HG02870 (cell line): ENCODE measurements around the gene FOXO1.

Experiments used
- ATAC-seq: cut with Tn5 transposase; IDR thresholded peaks from one replicate; pipeline ENCODE4 v1.9.1; 2021; ENCODE audit warnings: mild to moderate bottlenecking, moderate library complexity; ENCODE audit not compliant: unreplicated experiment

FOXO1 gene

GRCh38 chr13:40611004-40611403, 55.4 kb downstream of the FOXO1 start:
- ATAC-seq = no peak

DNA sequence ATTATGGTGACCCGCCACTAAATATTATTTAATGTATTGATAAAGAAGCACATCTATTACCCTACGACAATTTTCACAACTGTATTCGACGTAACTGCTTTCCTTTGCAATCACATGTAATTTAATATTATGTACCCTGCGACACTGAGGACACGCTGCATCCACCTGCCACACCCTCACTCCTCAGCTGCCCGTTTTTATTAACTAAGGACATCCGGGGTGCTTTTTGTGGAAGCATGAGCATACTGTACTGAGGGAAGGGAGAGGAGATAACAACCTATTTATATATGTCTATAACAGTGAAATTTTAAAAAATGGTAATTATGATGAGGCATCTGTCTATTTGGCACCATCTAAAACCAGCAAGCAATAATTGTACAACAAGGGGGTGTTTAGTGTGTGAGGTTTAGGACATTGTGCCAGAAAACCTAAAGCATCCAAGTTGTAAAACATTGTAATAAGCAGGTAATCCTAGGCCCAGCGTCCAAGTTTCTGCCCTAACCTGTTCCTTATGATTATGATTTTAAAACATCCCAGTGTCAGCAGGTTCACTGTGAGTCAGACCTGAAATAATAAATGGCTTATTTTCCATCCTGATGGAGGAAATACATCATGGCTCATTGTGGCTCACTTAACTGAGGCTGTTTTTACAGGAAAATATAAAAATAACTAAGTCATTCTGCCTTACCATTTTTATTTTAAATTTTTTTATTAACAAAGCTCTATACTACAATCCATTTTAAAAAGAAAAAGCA, 56.3 kb downstream of the FOXO1 start:
- ATAC-seq = no peak

DNA sequence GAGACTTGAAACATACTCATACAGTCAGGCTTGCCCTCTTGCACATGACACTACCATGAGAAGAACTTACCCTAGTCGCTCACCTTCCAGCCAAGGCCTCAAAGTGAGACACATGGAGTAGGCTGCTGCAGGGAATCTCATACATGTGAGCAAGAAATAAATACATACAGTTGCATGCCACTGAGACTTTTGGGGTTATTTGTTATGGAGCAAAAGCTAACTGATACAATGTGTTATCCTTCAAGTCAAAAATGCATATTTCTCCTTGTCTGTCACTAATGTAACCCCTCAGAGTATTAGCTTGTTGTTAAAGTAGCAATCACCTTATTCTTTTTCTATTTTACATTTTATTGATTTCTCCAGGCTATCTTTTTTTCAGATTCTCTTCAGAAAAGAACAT, 58.1 kb downstream of the FOXO1 start:
- no peak for ATAC-seq

DNA sequence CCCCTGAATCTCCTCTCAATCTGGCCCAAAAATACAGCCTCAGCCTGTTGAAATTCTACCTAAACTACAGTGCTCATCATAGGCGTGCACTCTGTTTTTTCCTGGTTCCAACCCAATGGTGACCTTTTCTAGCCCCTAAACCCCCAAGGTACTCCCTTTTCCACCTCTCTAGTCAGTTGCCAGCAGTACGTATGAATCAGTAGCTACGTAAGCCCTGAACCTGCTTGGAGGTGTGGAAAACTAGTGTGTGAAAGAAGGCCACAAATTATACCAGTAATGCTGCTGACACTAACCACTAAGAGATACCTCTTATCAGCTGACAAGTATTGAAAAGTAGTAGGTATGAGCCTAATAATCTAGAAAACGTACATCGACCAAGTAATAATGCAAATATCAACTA, 60.9 kb downstream of the FOXO1 start:
- ATAC-seq = no peak

GRCh38 chr13:40604135-40604534, 62.3 kb downstream of the FOXO1 start:
- ATAC-seq = no peak

DNA sequence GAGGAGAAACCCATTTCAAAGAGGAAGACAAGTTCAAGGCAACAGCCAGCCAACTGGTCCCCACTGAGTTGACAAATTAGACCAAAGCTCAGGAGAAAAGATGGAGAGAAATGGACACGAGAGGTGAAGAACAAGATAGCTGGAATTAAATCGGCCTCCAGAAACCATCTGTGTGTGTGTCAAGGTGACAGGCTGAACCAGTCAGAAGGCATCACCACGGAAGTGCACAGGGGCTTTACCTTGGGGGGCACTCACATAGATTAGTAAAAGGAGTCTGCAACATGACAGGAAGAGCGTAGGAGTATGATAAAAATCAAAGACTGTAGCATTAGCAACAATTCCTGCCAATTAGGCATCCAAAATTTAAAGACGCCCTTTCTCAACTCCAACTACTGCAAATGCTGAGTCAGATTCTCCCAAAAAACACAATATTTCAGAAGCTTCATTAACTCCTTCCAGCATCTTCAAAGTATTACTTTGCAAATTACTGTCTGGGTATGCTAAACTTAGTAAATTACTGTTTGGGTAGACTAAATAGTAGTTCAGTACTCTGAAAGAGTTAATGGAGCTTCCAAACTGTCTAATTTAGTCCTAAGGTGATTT, 66.2 kb downstream of the FOXO1 start:
- ATAC-seq = no peak

DNA sequence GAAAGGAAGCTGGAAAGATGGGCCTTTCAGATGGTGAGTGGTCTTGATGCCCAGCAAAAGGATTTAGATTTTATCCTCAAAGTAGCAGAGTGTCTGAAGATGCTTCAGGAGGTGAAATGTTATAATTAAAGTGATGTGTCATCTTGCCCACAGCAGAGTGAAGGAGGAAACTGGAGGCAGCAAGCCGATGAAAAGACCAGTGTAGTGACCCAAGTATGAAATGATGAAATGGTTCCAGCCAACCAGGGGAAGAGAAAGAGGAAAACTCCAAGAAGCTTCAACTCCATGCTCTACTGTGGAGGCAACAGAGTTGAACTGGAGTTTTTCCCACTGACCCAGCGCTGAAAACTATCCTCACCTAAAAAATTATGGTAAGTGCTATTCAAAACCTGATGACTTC, 66.7 kb downstream of the FOXO1 start:
- ATAC-seq = no peak

GRCh38 chr13:40599124-40599523, 67.3 kb downstream of the FOXO1 start:
- no peak for ATAC-seq

DNA sequence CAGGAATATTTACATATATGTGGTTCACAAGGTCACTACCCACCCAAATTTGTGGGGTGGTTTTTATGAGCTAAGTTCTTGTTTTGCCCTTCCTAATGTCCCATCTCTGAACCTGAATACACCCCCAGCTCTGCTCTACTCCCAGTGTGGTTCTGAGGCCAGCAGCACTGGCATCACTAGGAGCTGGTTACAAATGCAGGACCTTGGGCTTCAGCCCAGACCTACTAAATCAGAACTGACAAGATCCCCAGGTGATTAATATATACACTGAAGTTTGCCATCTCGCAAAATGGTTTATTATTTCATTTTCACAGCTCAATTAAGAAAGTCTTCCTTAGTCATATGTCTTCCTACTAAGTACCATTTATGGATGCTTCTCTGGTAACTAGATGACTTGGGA, 67.9 kb downstream of the FOXO1 start:
- ATAC-seq = no peak

DNA sequence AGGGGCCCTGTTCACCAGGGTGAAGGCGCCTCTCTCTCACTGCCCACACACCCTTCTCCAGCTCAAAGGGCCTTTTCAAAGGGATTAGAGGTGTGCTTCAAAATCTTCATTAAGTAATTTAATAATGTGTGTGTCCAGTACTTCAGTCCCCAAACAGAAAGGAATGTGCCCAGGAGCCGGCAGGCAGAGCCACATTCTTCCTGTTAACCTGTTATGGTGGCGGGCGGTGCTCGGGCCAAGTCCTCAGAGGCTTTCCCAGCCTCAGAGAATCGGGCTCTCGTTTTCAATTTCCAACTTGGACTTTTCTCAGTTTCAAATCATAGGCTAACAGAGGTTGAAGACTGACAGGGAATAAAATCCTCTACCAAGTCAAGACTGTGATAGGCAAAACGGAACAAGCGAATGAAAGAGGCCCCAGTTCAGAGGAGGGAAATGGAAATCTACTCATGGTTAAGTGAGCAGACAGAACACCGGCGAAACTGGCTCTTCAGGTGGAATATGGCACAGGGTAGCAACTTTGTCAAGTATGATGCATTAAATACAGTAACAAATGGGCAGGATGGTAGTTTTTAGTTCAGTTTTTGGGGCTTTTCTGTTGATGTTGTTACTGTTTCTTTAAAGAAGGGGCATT, 68.6 kb downstream of the FOXO1 start:
- no peak for ATAC-seq

GRCh38 chr13:40596484-40596883, 70.0 kb downstream of the FOXO1 start:
- no peak for ATAC-seq

DNA sequence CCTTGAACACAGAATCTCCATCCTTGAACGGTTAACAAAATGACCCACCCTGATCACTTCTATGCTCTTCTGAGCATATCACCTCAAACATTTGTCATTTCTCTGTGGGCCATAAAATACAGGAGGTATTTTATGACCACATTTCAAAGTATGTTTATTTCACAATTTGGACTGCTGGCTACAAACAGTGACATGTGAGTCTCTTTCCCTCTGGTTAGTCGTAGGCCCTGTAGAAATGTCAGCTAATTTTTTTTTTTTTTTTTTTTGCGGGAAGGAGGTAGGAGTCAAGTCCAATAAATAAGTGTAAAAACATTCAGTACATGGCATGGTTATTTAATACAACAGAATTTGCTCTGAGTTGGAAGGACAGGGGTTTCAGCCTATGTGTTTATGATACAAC, 70.7 kb downstream of the FOXO1 start:
- ATAC-seq = no peak

- no peak for ATAC-seq
Measured at GRCh38 chr13:40592035-40592434, 74.4 kb downstream of the FOXO1 start.

DNA sequence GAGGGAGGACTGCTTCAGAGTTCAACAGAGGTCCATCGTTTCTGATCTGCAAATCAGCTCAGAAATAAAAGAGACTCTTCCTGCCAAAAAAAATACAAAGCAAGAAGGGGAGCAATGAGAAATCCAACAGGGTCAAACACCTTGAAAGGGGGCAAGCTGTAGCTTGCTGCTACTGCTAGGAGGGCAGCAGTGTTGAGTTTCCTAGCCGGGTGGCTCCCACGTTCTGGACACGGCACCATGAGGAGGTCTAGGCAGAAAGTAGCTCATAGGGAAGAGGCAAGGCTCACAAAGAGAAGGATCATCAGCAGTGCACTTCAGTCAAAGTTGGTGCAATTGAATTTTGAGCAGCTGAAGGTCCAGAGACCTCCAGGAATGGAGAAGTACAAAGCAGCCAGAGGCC, 75.3 kb downstream of the FOXO1 start:
- ATAC-seq = no peak

GRCh38 chr13:40590112-40590862, 76.2 kb downstream of the FOXO1 start:
- no peak for ATAC-seq

GRCh38 chr13:40589285-40590109, 76.9 kb downstream of the FOXO1 start:
- ATAC-seq = peak; percentile 93

DNA sequence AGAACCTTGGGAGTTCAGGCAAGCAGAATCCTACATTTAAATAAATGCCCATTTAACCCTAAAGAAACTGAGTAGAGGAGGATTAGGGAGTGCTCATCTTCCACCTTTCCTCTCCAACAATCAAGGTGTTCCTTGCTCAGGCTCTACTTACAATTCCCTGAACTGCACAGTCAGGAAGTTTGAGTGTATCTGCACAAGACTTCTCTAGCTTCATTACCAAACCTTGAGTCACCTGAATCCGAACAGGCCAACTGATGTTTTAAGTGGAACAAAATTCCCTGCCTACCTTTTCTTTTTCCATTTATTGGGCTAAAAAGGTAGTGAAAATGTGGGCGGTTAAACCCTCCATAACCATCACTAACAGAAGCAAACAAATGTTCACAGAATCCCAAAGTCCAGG, 78.3 kb downstream of the FOXO1 start:
- no peak for ATAC-seq

DNA sequence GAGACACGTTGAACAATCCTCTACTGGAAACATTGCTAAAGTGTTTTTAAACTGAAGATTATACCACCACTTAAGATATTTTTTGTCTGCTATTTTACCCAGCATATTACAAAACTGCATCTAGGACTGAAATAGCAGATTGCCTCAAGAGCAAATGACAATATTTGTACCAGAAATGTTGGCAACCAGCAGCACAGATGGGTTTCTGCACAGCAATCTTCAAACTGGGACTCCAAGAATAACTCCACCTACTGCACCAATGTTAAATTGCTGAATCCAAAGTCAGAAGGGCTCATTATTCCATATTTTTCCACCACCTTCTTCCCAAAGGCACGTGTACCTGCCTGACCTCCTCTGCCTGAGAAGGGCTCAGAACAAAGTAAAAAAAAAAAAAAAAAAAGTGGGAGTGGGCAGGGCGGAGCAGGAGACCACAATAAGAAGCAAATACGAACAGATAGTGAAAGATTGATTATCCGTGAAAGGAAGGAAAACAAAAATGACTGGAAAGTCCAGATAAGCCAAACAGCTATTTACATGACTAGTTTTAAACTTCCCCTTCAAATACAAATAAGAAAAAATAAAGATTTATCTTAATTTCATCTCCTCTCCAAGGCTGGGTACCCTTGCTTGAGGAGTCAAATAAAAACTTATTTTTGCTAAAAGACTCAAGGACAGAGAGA, 79.4 kb downstream of the FOXO1 start:
- ATAC-seq = no peak

- ATAC-seq = no peak
Measured at GRCh38 chr13:40585911-40586471, 80.5 kb downstream of the FOXO1 start.

DNA sequence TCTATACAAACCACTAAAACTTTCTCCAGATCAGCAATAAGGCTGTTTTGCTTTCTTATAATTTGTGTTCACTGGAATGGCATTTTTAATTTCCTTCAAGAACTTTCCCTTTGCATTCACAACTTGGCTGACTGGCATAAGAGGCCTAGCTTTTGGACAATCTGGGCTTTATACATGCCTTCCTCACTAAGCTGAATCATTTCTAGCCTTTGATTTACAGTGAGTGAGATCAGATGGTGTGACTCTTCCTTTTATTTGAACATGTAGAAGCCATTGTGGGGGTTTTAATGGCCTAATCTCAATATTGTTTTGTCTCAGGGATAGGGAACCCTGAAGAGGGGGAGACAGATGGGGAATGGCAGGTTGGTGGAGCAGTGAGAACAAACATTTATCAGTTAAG, 82.7 kb downstream of the FOXO1 start:
- no peak for ATAC-seq
